HEK293 (cell line): ENCODE data around the gene ITGA11.

Experiments used
- CTCF ChIP-seq: fragments of 450-650 bp; formaldehyde crosslinking; IDR thresholded peaks from 2 replicates; pipeline ENCODE4 v1.5.1; 2016; ENCODE audit warnings: missing biosample characterization, missing genetic modification characterization
- ZBTB26 ChIP-seq: fragments of 450-650 bp; formaldehyde crosslinking; optimal IDR thresholded peaks from 2 replicates; pipeline ENCODE3; 2016; ENCODE audit warnings: missing biosample characterization, mild to moderate bottlenecking, missing genetic modification characterization
- ZNF416 ChIP-seq: fragments of 450-650 bp; formaldehyde crosslinking; IDR thresholded peaks from 2 replicates; pipeline ENCODE4 v1.5.1; 2016; ENCODE audit warnings: missing biosample characterization, missing genetic modification characterization
- ZNF549 ChIP-seq: fragments of 450-650 bp; IDR thresholded peaks from 2 replicates; pipeline ENCODE4 v1.5.1; 2018; ENCODE audit warnings: missing biosample characterization, missing genetic modification characterization, mild to moderate bottlenecking, inconsistent platforms, moderate library complexity
- ZSCAN5A ChIP-seq: fragments of 450-650 bp; formaldehyde crosslinking; IDR thresholded peaks from 2 replicates; pipeline ENCODE4 v1.5.1; 2016; ENCODE audit warnings: missing biosample characterization, missing genetic modification characterization

GRCh38 chr15:68389041-68389930, 42.7 kb downstream of the ITGA11 start:
- no peak for TF ChIP-seq ZSCAN5A (tag by site-specific recombination)
- no peak for TF ChIP-seq CTCF (tag by site-specific recombination)
- no peak for TF ChIP-seq ZBTB26 (tag by site-specific recombination)
- no peak for TF ChIP-seq ZNF416 (tag by site-specific recombination)
- no peak for TF ChIP-seq ZNF549 (tag by site-specific recombination)
